Heart left ventricle (tissue), 13 donors: Measurements from ENCODE around the gene SMTNL2.

Experiments
- CTCF ChIP-seq, 12 donors: fragments of 200-600 bp; sonication (generic) in 4 of 12; IDR thresholded peaks; one replicate each; pipeline versions ENCODE4 v1.5.0 to v1.8.0; 2018 to 2022; ENCODE audit warnings: antibody characterized with exemption in 12 of 12, mild to moderate bottlenecking in 5 of 12
- POLR2A ChIP-seq, 2 donors: fragments of 450-650 bp; IDR thresholded peaks; one replicate each; pipeline ENCODE4 v1.6.1; 2017; ENCODE audit warnings: antibody characterized with exemption in 2 of 2, mild to moderate bottlenecking in 2 of 2, moderate library complexity in 2 of 2
- donor health status: ischemic (EF 13 %, LVEDD 7.1; RV severe dilation, severe dysfunction).
- donor health status: DM: no; HTN: yes; CAD: no.
- donor health status: DM: no; HTN: no; CAD: no.
- donor health status: ischemic (EF 25% LVEDD 6.9; RV normal size, moderate dysfunction).
- donor health status: ischemic (EF 25% LVEDD 5.7; RV mildly dilated, moderate dysfunction).
- donor health status: ischemic (EF 35%, LVEDD 5.7; RV mildly dilated, moderate dysfunction).
- donor health status: nonischemic (EF 11% LVEDD 7.7; RV severe dilation, severe dysfunction).
- donor health status: DM: yes; HTN: yes; CAD: no.
- donor health status: PGD.
- donor health status: ischemic (EF 29% LVEDD 5.4; RV normal size, mild dysfunction).
- donor health status: nonischemic (EF 23%, LVEDD 6.1; RV moderate dilation, normal function).

- no peak for TF ChIP-seq POLR2A (IDR thresholded peaks at IDR 0.05)
- TF ChIP-seq CTCF (IDR thresholded peaks at IDR 0.05), result no peak
These were observed 46.7 kb upstream of the SMTNL2 start for GRCh38 chr17:4537451-4538235.
